Stimulated activated effector memory CD8-positive, alpha-beta T cell treated with anti-CD3 and anti-CD28 coated beads, Interleukin-12 subunit alpha, Interleukin-12 subunit beta, amount 100 ng/mL, for 72 hours (primary cell): ENCODE data around the gene RGL1.

ENCODE experiments used
- ATAC-seq: fragments of 150-1000 bp; cut with Tn5 transposase; 2 replicates; pipeline ENCODE4 v1.10.0; 2021
- DNase-seq, 2 donors: peaks; one replicate each; pipeline ENCODE4 v3.0.0; 2021 to 2022; ENCODE audit warnings: low spot score in 2 of 2
- H3K27ac Mint-ChIP-seq: one replicate; pipeline ENCODE4 v1.8.0; 2022; ENCODE audit warnings: mild to moderate bottlenecking, mixed read lengths
- H3K36me3 Mint-ChIP-seq: one replicate; pipeline ENCODE4 v1.8.0; 2022; ENCODE audit warnings: mild to moderate bottlenecking, mixed read lengths
- H3K4me1 Mint-ChIP-seq: one replicate; pipeline ENCODE4 v1.8.0; 2022; ENCODE audit warnings: mixed read lengths
- H3K4me3 Mint-ChIP-seq: one replicate; pipeline ENCODE4 v1.8.0; 2022; ENCODE audit warnings: mild to moderate bottlenecking, mixed read lengths
- H3K9me3 Mint-ChIP-seq: one replicate; pipeline ENCODE4 v1.8.0; 2022; ENCODE audit warnings: mixed read lengths

The RGL1 gene

DNA sequence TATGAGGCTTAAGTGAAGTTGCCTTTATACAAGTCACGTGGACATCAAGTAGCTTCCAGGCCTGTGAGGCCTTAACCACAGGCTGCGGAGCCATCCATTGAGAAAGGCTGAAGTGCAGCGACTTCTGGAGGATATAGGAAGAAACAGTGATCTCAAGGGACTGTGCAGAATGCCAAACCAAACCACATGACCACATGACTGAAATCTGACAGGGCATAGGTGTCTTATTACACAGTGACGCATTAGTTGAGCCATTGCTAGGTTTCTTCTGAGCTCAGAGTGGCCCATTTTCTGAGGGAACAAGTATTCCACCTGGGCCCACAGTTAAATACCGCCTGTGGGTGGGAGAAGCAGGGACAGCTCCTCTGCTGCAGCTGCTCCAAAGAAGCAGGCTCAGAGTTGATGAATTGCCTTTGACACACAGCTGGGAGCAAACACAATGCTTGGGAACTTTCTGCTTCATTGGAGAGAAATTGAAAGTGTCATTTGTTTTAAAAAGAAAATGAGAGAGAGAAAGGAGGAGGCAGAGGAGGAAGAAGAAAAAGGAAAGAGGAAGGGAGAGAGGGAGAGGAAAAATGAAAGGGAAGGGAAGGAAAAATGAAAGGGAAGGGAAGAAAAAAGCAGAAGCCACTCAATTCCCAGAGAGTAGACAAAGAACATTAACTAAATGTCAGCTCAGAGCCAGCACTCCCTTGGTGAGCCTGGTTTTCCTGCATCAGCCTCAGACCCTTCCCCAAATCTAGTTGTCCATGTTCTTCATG is 138.2 kb downstream of the RGL1 start:
- Mint-ChIP-seq H3K9me3 (no peaks in the 10 kb centered on the region), H3K4me1 (peaks cover 9% of the 10 kb centered on the region), H3K36me3 (no peaks in the 10 kb centered on the region), H3K27ac (peak overlapping the region; percentile 48), H3K4me3 (no peak overlapping the region)
- DNase-seq (no peak), ATAC-seq (peak; percentile 63)

DNA sequence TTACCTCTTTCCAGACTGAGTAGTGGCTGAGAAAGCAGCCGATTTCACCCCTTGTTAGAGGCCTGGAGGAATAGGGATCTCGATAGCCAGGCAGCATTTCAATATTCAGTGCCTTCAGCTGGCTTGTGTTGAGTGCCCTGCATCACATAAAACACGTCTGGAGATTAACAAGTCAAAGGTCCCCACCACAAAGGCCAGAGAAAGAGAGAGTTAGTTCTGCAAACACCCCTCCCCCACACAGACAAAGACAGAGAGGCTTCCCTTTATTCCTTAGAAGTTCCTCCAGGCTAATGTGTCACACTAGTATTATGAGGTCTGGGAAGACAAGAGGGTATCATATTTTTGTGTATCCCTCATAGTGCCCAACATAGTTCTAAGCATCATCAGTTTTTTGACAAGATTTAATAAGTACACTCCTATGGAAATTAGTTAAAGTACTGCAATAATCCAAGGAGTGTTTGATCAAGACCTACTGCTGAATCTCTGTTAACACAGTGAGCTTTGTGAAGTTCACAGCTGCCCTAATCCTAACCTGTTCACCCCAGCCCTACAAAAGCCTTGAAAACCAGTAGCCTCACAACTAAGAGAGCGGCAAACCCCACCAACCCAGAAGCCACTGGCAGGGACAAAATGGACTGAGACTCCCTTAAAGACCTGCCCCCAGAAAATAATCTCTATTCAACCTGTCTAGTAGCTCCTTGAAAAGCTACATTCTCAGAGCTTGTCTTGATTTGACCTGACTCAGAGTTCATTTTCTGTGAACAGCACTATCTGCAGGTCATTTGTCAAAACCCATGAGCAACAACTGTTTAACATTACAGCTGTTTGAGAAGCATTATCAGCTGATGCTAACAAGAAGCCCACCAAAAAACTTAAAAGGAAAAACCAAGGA is 140.8 kb downstream of the RGL1 start:
- Mint-ChIP-seq H3K36me3 (no peaks in the 10 kb centered on the region), H3K4me1 (peaks cover 9% of the 10 kb centered on the region), H3K9me3 (no peaks in the 10 kb centered on the region), H3K4me3 (no peak overlapping the region), H3K27ac (no peak overlapping the region)
- DNase-seq (no peak), ATAC-seq (no peak)

DNA sequence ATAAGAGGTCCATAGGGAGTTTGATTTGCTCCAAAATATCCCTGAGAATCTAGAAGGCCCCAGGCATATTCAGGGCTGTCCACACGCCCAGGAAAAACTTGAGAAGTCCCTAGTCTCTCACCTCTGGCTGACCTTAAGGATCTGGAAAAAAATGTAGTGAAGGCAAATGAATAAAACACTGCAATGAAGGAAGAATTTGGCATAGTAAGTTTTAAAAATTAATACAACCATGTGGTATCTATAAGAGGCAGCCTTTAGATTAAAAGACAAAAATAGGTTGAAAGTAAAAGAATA is 141.3 kb downstream of the RGL1 start:
- no peak for ATAC-seq
- Mint-ChIP-seq H3K4me1 (peaks cover 9% of the 10 kb centered on the region), H3K9me3 (peaks cover 2% of the 10 kb centered on the region), H3K27ac (no peak overlapping the region), H3K4me3 (no peak overlapping the region), H3K36me3 (no peaks in the 10 kb centered on the region)
- no peak for DNase-seq

GRCh38 chr1:183947988-183948387 is 143.1 kb downstream of the RGL1 start:
- ATAC-seq (no peak), DNase-seq (no peak)
- H3K4me1 Mint-ChIP-seq, result peaks cover 18% of the 10 kb centered on the region
- peaks cover 2% of the 10 kb centered on the region for H3K9me3 Mint-ChIP-seq
- no peak overlapping the region for H3K27ac Mint-ChIP-seq
- no peaks in the 10 kb centered on the region for H3K36me3 Mint-ChIP-seq
- no peak overlapping the region for H3K4me3 Mint-ChIP-seq

DNA sequence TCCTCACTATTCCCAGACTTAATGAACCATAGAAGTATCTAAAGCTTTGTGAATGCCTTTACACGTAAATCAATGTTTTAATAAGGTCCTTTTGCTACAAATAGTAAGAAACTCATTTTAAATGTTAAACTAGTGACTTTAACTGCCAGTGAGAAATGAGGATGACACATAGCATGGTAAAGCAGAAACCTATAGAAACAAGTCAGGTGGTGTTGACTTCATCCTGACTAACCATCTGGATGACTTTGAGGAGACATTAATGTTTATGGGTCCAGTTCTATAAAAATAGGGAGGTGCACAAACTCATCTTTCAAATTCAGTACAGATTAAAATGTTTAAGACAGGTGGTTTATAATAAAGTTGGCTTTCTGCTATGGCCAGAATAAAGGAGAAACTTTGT is 147.2 kb downstream of the RGL1 start:
- peak overlapping the region; percentile 9 for H3K27ac Mint-ChIP-seq
- no peak overlapping the region for H3K4me3 Mint-ChIP-seq
- H3K9me3 Mint-ChIP-seq, result peaks cover 2% of the 10 kb centered on the region
- H3K4me1 Mint-ChIP-seq, result peaks cover 22% of the 10 kb centered on the region
- DNase-seq (no peak), ATAC-seq (peak; percentile 52)
- no peaks in the 10 kb centered on the region for H3K36me3 Mint-ChIP-seq

DNA sequence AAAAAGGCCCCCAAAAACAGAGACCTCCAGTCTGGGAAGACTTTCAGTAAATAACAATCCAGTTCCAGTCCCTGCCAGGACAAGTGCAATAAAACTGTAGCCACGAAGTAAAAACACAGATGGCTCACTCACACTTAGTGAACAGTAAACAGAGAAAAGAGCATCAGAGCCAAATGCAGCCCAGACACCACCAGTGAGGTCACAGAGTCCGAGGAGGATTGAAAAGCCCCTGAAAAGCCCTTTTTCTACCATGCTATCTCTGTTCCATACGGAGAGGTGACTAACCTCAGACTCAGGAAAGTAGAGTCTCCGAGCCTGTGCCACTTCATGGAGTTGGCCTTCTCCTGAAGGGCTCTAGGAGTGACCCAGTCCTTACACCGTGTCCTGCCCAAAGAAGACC is 148.1 kb downstream of the RGL1 start:
- peaks cover 2% of the 10 kb centered on the region for H3K9me3 Mint-ChIP-seq
- DNase-seq (no peak), ATAC-seq (no peak)
- no peak overlapping the region for H3K27ac Mint-ChIP-seq
- peaks cover 22% of the 10 kb centered on the region for H3K4me1 Mint-ChIP-seq
- H3K4me3 Mint-ChIP-seq, result no peak overlapping the region
- no peaks in the 10 kb centered on the region for H3K36me3 Mint-ChIP-seq

DNA sequence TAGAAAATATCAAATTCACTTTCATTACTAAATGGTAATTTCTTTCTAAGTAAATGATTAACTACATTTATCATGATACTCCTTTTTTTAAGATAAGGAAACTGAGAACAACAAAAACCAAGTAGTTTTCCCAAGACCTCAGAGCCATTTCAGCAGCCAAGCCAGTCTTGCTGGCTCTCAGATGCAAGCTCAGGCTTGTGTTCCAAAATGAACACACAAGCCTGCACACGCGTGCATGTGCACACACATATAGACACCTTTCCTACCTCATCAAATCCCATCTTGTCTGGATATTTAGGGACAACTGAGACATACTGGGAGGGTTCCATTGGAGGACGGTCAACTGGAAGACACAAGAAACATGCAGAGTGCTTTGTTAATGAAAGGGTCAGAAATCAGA is 149.6 kb downstream of the RGL1 start:
- no peak overlapping the region for H3K27ac Mint-ChIP-seq
- H3K9me3 Mint-ChIP-seq, result peaks cover 2% of the 10 kb centered on the region
- ATAC-seq, result no peak
- no peak for DNase-seq
- peaks cover 22% of the 10 kb centered on the region for H3K4me1 Mint-ChIP-seq
- no peaks in the 10 kb centered on the region for H3K36me3 Mint-ChIP-seq
- no peak overlapping the region for H3K4me3 Mint-ChIP-seq

DNA sequence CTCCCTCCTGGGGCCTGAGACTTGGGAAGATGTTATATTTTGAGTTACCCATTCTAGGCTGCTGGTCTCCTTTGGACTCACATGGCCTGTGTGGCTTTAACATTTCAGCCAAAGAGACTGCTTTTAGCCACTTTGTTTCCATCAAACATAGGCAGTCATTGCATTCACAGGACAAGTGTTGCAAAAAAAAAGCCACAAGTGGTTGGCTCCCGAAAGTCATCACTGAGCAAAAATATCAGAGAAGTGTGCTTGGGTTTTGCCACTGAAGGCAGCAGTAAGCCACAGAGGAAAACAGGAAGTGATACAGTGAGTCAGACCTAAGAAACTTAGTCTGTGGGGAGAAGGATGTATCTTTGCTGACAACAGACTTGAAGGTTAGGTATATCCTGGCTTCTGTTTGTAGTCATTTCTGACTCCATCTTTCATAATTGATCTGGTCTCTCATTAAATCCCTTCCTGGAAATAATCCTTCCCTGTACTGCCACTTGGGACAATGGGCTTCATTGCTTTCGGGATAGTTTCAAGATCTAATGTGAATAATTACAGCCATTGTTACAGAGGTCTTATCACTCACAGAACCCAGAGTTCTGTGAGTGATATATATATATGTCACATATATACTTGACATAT is 151.8 kb downstream of the RGL1 start:
- H3K4me3 Mint-ChIP-seq, result no peak overlapping the region
- no peaks in the 10 kb centered on the region for H3K9me3 Mint-ChIP-seq
- DNase-seq (peak; percentile 41 to 80), ATAC-seq (peak; percentile 99)
- peaks cover 22% of the 10 kb centered on the region for H3K4me1 Mint-ChIP-seq
- H3K36me3 Mint-ChIP-seq, result no peaks in the 10 kb centered on the region
- no peak overlapping the region for H3K27ac Mint-ChIP-seq

DNA sequence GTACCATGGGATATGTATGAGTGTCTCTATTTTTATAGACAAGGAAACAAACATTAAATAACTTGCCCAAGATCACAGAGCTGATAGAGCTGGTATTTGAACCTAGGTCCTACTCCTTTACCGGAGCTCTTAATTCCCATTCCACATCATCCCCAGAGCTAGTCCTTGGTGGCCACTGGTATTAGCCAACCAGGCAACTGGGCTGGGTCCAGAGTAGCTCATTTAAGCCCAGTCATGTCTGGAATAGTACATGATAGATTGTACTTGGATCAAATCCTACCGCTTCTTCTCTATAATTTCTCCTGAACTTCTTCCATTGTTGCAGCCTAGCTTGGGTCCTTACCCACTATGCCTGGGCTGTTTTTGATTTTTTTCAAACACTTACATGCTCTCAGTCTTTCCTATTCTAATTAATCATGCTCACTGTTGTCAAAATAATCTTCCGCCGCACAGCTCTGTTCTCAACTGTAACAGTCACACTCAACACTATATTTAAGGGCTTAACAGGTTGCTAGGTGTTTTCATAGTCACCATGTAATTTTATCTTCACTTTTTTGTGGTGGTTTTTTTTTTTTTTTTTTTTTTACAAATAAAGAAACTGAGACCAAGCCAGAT is 152.4 kb downstream of the RGL1 start:
- H3K27ac Mint-ChIP-seq, result no peak overlapping the region
- ATAC-seq, result no peak
- no peak overlapping the region for H3K4me3 Mint-ChIP-seq
- H3K36me3 Mint-ChIP-seq, result no peaks in the 10 kb centered on the region
- H3K4me1 Mint-ChIP-seq, result peaks cover 18% of the 10 kb centered on the region
- H3K9me3 Mint-ChIP-seq, result no peaks in the 10 kb centered on the region
- DNase-seq, result no peak

GRCh38 chr1:183958958-183959357 is 154.0 kb downstream of the RGL1 start:
- peaks cover 19% of the 10 kb centered on the region for H3K4me1 Mint-ChIP-seq
- no peaks in the 10 kb centered on the region for H3K36me3 Mint-ChIP-seq

DNA sequence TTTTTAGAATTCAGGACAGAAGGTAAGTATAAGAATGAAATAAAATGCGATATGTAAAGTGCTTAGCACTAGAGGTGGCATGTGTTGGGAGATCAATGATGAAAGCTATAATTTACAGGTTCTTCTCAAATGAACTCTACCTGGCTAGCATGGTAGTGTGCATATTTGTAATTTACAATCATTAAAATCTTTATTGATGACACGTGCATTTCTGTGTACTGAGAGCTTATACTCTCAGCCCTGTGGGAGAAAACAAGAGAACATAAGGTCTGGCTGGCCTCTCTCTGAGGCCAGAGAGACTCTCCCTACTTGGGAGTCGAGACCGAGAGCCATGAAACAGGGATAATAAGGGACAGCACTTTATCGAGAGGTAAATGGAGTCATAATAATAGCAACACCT is 156.2 kb downstream of the RGL1 start:
- DNase-seq, result no peak
- H3K4me3 Mint-ChIP-seq, result no peak overlapping the region
- H3K9me3 Mint-ChIP-seq, result no peaks in the 10 kb centered on the region

More at GRCh38 chr1:183958958-183959357, 154.0 kb downstream of the RGL1 start:
- no peaks in the 10 kb centered on the region for H3K9me3 Mint-ChIP-seq
- ATAC-seq (no peak), DNase-seq (no peak)
- H3K27ac Mint-ChIP-seq, result no peak overlapping the region
- H3K4me3 Mint-ChIP-seq, result no peak overlapping the region

DNA sequence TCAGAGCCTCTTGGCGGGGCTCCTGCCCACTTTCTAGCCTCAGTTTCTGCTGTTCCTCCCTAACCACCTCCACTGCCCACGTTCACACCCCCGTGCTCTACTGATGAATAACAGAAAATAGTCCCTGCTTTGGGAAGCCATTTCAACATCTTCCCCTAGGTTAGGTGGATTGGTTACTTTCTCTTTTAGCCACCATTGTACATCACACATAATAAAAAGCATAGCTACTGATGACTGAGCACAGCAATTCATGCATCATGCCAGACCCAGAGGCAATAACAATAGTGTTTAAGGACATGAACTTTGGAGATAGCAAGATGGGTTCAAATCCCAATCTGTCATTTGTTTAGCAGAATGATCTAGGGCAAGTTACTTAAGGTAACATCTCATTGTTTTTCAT is 158.0 kb downstream of the RGL1 start:
- no peak overlapping the region for H3K27ac Mint-ChIP-seq
- DNase-seq (no peak), ATAC-seq (peak; percentile 75)
- H3K4me3 Mint-ChIP-seq, result no peak overlapping the region
- H3K36me3 Mint-ChIP-seq, result peaks cover 9% of the 10 kb centered on the region
- H3K9me3 Mint-ChIP-seq, result no peaks in the 10 kb centered on the region
- H3K4me1 Mint-ChIP-seq, result peaks cover 37% of the 10 kb centered on the region

More for the DNA sequence above, 156.2 kb downstream of the RGL1 start:
- Mint-ChIP-seq H3K4me1 (peaks cover 21% of the 10 kb centered on the region), H3K27ac (no peak overlapping the region), H3K36me3 (peaks cover 9% of the 10 kb centered on the region)
- ATAC-seq, result no peak

GRCh38 chr1:183965726-183966125 is 160.8 kb downstream of the RGL1 start:
- H3K4me3 Mint-ChIP-seq, result no peak overlapping the region
- peaks cover 45% of the 10 kb centered on the region for H3K4me1 Mint-ChIP-seq
- H3K36me3 Mint-ChIP-seq, result peaks cover 9% of the 10 kb centered on the region
- no peak for ATAC-seq
- no peak overlapping the region for H3K27ac Mint-ChIP-seq
- H3K9me3 Mint-ChIP-seq, result no peaks in the 10 kb centered on the region
- DNase-seq, result no peak

DNA sequence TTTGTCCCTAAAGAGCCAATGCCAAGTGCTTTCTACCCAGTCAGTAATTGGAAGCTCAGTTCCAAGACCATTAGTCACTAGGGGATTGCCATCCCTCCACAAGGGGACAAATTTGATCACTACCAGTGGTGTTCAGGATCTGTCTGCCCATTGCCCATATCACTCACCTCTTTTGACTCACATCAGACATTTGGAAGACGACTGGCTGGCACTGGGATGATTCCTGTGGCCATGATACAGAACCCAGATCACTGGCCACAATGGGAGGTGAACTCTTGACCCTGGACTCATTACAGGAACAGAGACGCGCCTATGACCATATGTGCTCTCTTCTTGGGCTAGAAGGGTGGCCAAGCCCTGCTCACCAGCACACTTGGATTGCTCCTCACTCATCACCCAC is 161.6 kb downstream of the RGL1 start:
- peaks cover 45% of the 10 kb centered on the region for H3K4me1 Mint-ChIP-seq
- DNase-seq (no peak), ATAC-seq (peak; percentile 25)
- peak overlapping the region; percentile 18 for H3K27ac Mint-ChIP-seq
- no peak overlapping the region for H3K4me3 Mint-ChIP-seq
- no peaks in the 10 kb centered on the region for H3K9me3 Mint-ChIP-seq
- peaks cover 9% of the 10 kb centered on the region for H3K36me3 Mint-ChIP-seq

GRCh38 chr1:183967914-183968313 is 163.0 kb downstream of the RGL1 start:
- peaks cover 37% of the 10 kb centered on the region for H3K4me1 Mint-ChIP-seq
- peak overlapping the region; percentile 6 for H3K4me3 Mint-ChIP-seq
- ATAC-seq (peak; percentile 88), DNase-seq (no peak)
- H3K27ac Mint-ChIP-seq, result peak overlapping the region; percentile 52
- no peaks in the 10 kb centered on the region for H3K9me3 Mint-ChIP-seq
- H3K36me3 Mint-ChIP-seq, result peaks cover 9% of the 10 kb centered on the region
